ENCODE results near the gene PRSS36. TPM values are rescaled to one million over a fixed set of nuclear protein-coding genes. Genes with fewer than 3 reads are reported as not detected.

Gene PRSS36
- total and polyA plus RNA-seq, 9 of the 15 experiments (the other 6 are each of a cell fraction or from before 2014, with no cell fraction given) = 0.09 to 1.2 (median 0.54) TPM; not detected in 2

DNA sequence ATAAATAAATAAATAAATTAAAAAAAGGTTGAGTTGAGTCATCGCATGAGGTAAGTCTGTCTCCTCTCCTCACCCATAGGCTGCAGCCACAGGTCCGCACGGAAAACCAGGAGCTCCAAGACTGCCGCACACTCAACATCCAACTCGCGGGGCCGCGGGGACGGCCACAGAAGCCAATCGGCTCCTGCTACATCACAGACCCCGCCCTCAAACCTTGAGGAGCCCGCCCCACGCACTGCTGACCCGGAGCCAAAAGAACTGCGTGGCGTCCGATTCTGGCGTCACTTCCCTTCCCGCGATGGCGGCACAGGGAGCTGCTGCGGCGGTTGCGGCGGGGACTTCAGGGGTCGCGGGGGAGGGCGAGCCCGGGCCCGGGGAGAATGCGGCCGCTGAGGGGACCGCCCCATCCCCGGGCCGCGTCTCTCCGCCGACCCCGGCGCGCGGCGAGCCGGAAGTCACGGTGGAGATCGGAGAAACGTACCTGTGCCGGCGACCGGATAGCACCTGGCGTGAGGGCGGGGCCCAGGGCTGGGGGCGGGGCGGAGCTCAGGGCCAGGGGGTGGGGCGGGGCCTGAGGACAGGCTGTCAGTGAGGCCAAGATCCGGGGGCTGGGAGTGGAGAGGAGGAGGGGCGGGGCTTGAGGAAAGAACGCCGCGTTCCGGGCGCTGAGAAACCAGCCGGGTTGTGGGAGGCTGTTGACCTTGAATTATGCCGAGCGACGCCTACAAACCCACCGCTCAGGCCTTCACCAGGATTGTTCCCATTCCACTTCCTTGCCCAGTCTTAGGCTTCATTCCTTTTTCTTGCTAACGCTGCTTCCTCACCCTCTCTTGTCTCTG, 32.3 kb downstream of the PRSS36 start, which contains the start of gene KAT8 (continued):
- TF ChIP-seq PRPF4 (IDR thresholded peaks at IDR 0.05; ENCODE audit: insufficient read depth, low read depth, low read length, poor library complexity, severe bottlenecking) (no peak), HDAC2 (IDR thresholded peaks at IDR 0.05) (no peak), PTTG1 (tag; IDR thresholded peaks at IDR 0.05; ENCODE audit: low read depth) (no peak), RFX1 (IDR thresholded peaks at IDR 0.05) (no peak), ZNF764 (CRISPR knock-in tag; IDR thresholded peaks at IDR 0.05; ENCODE audit: low read depth) (no peak), MYC (IDR thresholded peaks at IDR 0.05; ENCODE audit: low read depth, low read length) (no peak; the same call in none of the 2 replicates), MYC (CRISPR knock-in tag; IDR thresholded peaks at IDR 0.05; ENCODE audit: borderline replicate concordance, low read depth) (no peak), MAZ (CRISPR knock-in tag; conservative IDR thresholded peaks at IDR 0.05 in 1 of 2, IDR thresholded peaks at IDR 0.05 in 1 of 2) (peak; percentile 80 to 89), ZNF212 (CRISPR knock-in tag; IDR thresholded peaks at IDR 0.05) (no peak), BACH1 (tag; IDR thresholded peaks at IDR 0.05) (no peak; the same call in 1 of the 2 replicates), SMAD4 (CRISPR knock-in tag; conservative IDR thresholded peaks at IDR 0.05) (0 out of 2 replicates have a peak, but pooled peaks have one; percentile 42), ZNF76 (CRISPR knock-in tag; IDR thresholded peaks at IDR 0.05; ENCODE audit: borderline replicate concordance) (no peak), CBX5 (IDR thresholded peaks at IDR 0.05; ENCODE audit: borderline replicate concordance, low read depth) (no peak), DNMT1 (IDR thresholded peaks at IDR 0.05) (no peak)
- TF ChIP-seq, protein P1, sequence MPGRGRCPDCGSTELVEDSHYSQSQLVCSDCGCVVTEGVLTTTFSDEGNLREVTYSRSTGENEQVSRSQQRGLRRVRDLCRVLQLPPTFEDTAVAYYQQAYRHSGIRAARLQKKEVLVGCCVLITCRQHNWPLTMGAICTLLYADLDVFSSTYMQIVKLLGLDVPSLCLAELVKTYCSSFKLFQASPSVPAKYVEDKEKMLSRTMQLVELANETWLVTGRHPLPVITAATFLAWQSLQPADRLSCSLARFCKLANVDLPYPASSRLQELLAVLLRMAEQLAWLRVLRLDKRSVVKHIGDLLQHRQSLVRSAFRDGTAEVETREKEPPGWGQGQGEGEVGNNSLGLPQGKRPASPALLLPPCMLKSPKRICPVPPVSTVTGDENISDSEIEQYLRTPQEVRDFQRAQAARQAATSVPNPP (IDR thresholded peaks at IDR 0.05; ENCODE audit: borderline replicate concordance, insufficient read depth, insufficient read length) = no peak
- TF ChIP-seq, protein P2, sequence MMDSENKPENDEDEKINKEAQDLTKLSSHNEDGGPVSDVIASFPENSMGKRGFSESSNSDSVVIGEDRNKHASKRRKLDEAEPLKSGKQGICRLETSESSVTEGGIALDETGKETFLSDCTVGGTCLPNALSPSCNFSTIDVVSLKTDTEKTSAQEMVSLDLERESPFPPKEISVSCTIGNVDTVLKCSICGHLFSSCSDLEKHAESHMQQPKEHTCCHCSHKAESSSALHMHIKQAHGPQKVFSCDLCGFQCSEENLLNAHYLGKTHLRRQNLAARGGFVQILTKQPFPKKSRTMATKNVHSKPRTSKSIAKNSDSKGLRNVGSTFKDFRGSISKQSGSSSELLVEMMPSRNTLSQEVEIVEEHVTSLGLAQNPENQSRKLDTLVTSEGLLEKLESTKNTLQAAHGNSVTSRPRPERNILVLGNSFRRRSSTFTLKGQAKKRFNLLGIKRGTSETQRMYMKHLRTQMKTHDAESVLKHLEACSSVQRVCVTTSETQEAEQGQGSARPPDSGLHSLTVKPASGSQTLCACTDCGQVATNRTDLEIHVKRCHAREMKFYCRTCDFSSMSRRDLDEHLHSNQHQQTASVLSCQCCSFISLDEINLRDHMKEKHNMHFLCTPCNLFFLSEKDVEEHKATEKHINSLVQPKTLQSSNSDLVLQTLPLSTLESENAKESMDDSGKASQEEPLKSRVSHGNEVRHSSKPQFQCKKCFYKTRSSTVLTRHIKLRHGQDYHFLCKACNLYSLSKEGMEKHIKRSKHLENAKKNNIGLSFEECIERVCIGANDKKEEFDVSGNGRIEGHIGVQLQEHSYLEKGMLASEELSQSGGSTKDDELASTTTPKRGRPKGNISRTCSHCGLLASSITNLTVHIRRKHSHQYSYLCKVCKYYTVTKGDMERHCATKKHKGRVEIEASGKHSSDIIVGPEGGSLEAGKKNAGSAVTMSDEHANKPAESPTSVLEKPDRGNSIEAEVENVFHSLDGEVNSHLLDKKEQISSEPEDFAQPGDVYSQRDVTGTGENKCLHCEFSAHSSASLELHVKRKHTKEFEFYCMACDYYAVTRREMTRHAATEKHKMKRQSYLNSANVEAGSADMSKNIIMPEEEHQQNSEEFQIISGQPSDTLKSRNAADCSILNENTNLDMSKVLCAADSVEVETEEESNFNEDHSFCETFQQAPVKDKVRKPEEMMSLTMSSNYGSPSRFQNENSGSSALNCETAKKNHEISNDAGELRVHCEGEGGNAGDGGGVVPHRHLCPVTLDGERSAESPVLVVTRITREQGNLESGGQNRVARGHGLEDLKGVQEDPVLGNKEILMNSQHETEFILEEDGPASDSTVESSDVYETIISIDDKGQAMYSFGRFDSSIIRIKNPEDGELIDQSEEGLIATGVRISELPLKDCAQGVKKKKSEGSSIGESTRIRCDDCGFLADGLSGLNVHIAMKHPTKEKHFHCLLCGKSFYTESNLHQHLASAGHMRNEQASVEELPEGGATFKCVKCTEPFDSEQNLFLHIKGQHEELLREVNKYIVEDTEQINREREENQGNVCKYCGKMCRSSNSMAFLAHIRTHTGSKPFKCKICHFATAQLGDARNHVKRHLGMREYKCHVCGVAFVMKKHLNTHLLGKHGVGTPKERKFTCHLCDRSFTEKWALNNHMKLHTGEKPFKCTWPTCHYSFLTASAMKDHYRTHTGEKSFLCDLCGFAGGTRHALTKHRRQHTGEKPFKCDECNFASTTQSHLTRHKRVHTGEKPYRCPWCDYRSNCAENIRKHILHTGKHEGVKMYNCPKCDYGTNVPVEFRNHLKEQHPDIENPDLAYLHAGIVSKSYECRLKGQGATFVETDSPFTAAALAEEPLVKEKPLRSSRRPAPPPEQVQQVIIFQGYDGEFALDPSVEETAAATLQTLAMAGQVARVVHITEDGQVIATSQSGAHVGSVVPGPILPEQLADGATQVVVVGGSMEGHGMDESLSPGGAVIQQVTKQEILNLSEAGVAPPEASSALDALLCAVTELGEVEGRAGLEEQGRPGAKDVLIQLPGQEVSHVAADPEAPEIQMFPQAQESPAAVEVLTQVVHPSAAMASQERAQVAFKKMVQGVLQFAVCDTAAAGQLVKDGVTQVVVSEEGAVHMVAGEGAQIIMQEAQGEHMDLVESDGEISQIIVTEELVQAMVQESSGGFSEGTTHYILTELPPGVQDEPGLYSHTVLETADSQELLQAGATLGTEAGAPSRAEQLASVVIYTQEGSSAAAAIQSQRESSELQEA (IDR thresholded peaks at IDR 0.05; ENCODE audit: low read depth) = no peak
- TF ChIP-seq, protein P3, sequence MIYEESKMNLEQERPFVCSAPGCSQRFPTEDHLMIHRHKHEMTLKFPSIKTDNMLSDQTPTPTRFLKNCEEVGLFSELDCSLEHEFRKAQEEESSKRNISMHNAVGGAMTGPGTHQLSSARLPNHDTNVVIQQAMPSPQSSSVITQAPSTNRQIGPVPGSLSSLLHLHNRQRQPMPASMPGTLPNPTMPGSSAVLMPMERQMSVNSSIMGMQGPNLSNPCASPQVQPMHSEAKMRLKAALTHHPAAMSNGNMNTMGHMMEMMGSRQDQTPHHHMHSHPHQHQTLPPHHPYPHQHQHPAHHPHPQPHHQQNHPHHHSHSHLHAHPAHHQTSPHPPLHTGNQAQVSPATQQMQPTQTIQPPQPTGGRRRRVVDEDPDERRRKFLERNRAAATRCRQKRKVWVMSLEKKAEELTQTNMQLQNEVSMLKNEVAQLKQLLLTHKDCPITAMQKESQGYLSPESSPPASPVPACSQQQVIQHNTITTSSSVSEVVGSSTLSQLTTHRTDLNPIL (CRISPR knock-in tag; IDR thresholded peaks at IDR 0.05) = no peak

Measured in K562 (cell line).